Activated naive CD4-positive, alpha-beta T cell treated with anti-CD3 and anti-CD28 coated beads, Interleukin-2, amount 50 U/mL, for 24 hours (primary cell): ENCODE data around the gene HARS1.
"Not testable (repeated sequence)": the region's sequence is repeated elsewhere in the genome, so short reads cannot be mapped to it uniquely, and the experiment has no call there.

Experiments
- H3K27ac Mint-ChIP-seq: one replicate; pipeline ENCODE4 v1.8.0; 2021; ENCODE audit warnings: mild to moderate bottlenecking, mixed read lengths
- H3K27me3 Mint-ChIP-seq: one replicate; pipeline ENCODE4 v1.8.0; 2021; ENCODE audit warnings: mixed read lengths
- H3K36me3 Mint-ChIP-seq: one replicate; pipeline ENCODE4 v1.8.0; 2021; ENCODE audit warnings: mixed read lengths
- H3K4me1 Mint-ChIP-seq: one replicate; pipeline ENCODE4 v1.8.0; 2021; ENCODE audit warnings: mixed read lengths
- H3K4me3 Mint-ChIP-seq: one replicate; pipeline ENCODE4 v1.8.0; 2021; ENCODE audit warnings: mild to moderate bottlenecking, mixed read lengths
- H3K9me3 Mint-ChIP-seq: one replicate; pipeline ENCODE4 v1.8.0; 2021; ENCODE audit warnings: mixed read lengths

The HARS1 gene

GRCh38 chr5:140690941-140691924 lies at the start of gene HARS1, which contains the start of gene HARS2:
TSS of gene HARS1 (minus strand) at chr5:140691370. CDS start at chr5:140691304, 66 bp downstream.
TSS of gene HARS2 (plus strand) at chr5:140691455. CDS start at chr5:140691649, 194 bp downstream.
- Mint-ChIP-seq H3K27ac (peak within 1 kb of the TSS; percentile 98), H3K4me3 (peak within 1 kb of the TSS; percentile 100), H3K27me3 (no peaks in the 10 kb centered on the region), H3K4me1 (peaks cover 49% of the 10 kb centered on the region), H3K36me3 (peaks cover 9% of the 10 kb centered on the region), H3K9me3 (no peaks in the 10 kb centered on the region)

GRCh38 chr5:140737486-140737885 lies 46.3 kb upstream of the HARS1 start:
- H3K36me3 Mint-ChIP-seq = peaks cover 4% of the 10 kb centered on the region
- peaks cover 30% of the 10 kb centered on the region for H3K27me3 Mint-ChIP-seq
- H3K9me3 Mint-ChIP-seq = peaks cover 13% of the 10 kb centered on the region
- no peak overlapping the region for H3K27ac Mint-ChIP-seq
- H3K4me3 Mint-ChIP-seq = no peak overlapping the region
- H3K4me1 Mint-ChIP-seq = no peaks in the 10 kb centered on the region

GRCh38 chr5:140734354-140734753 lies 43.2 kb upstream of the HARS1 start:
- Mint-ChIP-seq H3K27me3 (peaks cover 31% of the 10 kb centered on the region), H3K4me3 (no peak overlapping the region), H3K27ac (no peak overlapping the region), H3K9me3 (peaks cover 13% of the 10 kb centered on the region), H3K4me1 (no peaks in the 10 kb centered on the region), H3K36me3 (peaks cover 1% of the 10 kb centered on the region)

GRCh38 chr5:140733098-140733497 lies 41.9 kb upstream of the HARS1 start:
- peaks cover 13% of the 10 kb centered on the region for H3K9me3 Mint-ChIP-seq
- H3K27ac Mint-ChIP-seq = peak overlapping the region; percentile 68
- no peaks in the 10 kb centered on the region for H3K4me1 Mint-ChIP-seq
- peaks cover 1% of the 10 kb centered on the region for H3K36me3 Mint-ChIP-seq
- H3K27me3 Mint-ChIP-seq = peaks cover 31% of the 10 kb centered on the region
- H3K4me3 Mint-ChIP-seq = no peak overlapping the region

GRCh38 chr5:140725799-140726471 lies 34.8 kb upstream of the HARS1 start:
- H3K27ac Mint-ChIP-seq = peak overlapping the region; percentile 98
- H3K27me3 Mint-ChIP-seq = peaks cover 11% of the 10 kb centered on the region
- no peaks in the 10 kb centered on the region for H3K4me1 Mint-ChIP-seq
- H3K36me3 Mint-ChIP-seq = no peaks in the 10 kb centered on the region
- H3K9me3 Mint-ChIP-seq = no peaks in the 10 kb centered on the region
- H3K4me3 Mint-ChIP-seq = peak overlapping the region; percentile 80

GRCh38 chr5:140721395-140721794 lies 30.2 kb upstream of the HARS1 start:
- not testable (repeated sequence) for H3K27ac Mint-ChIP-seq, H3K36me3 Mint-ChIP-seq, H3K27me3 Mint-ChIP-seq, H3K4me1 Mint-ChIP-seq, H3K4me3 Mint-ChIP-seq, H3K9me3 Mint-ChIP-seq

- H3K9me3 Mint-ChIP-seq, H3K27ac Mint-ChIP-seq, H3K4me1 Mint-ChIP-seq, H3K4me3 Mint-ChIP-seq, H3K27me3 Mint-ChIP-seq, H3K36me3 Mint-ChIP-seq: not testable (repeated sequence)
Measured at GRCh38 chr5:140720738-140721137, 29.6 kb upstream of the HARS1 start.

GRCh38 chr5:140718266-140718592 lies 27.1 kb upstream of the HARS1 start:
- Mint-ChIP-seq H3K4me1 (peaks cover 5% of the 10 kb centered on the region), H3K27me3 (peaks cover 5% of the 10 kb centered on the region), H3K36me3 (no peaks in the 10 kb centered on the region), H3K9me3 (no peaks in the 10 kb centered on the region), H3K4me3 (no peak overlapping the region), H3K27ac (no peak overlapping the region)

- not testable (repeated sequence) for H3K27me3 Mint-ChIP-seq, H3K27ac Mint-ChIP-seq, H3K4me3 Mint-ChIP-seq, H3K9me3 Mint-ChIP-seq, H3K36me3 Mint-ChIP-seq
- peaks cover 17% of the 10 kb centered on the region for H3K4me1 Mint-ChIP-seq
Measured at GRCh38 chr5:140716238-140716637, 25.1 kb upstream of the HARS1 start.

- Mint-ChIP-seq H3K4me1 (peaks cover 30% of the 10 kb centered on the region), H3K9me3 (no peaks in the 10 kb centered on the region), H3K27me3 (no peaks in the 10 kb centered on the region), H3K27ac (peak overlapping the region; percentile 69), H3K4me3 (no peak overlapping the region), H3K36me3 (no peaks in the 10 kb centered on the region)
Measured at GRCh38 chr5:140713562-140714094, 22.5 kb upstream of the HARS1 start.

- Mint-ChIP-seq H3K4me1 (peaks cover 30% of the 10 kb centered on the region), H3K27me3 (no peaks in the 10 kb centered on the region), H3K4me3 (peak overlapping the region; percentile 95), H3K9me3 (no peaks in the 10 kb centered on the region), H3K36me3 (peaks cover 3% of the 10 kb centered on the region), H3K27ac (peak overlapping the region; percentile 80)
Measured at GRCh38 chr5:140711794-140712193, 20.6 kb upstream of the HARS1 start.

GRCh38 chr5:140710899-140711552 lies 19.9 kb upstream of the HARS1 start:
- peaks cover 30% of the 10 kb centered on the region for H3K4me1 Mint-ChIP-seq
- peak overlapping the region; percentile 99 for H3K27ac Mint-ChIP-seq
- no peaks in the 10 kb centered on the region for H3K27me3 Mint-ChIP-seq
- H3K4me3 Mint-ChIP-seq = peak overlapping the region; percentile 95
- peaks cover 4% of the 10 kb centered on the region for H3K36me3 Mint-ChIP-seq
- H3K9me3 Mint-ChIP-seq = no peaks in the 10 kb centered on the region

- H3K36me3 Mint-ChIP-seq = peaks cover 11% of the 10 kb centered on the region
- not testable (repeated sequence) for H3K4me3 Mint-ChIP-seq, H3K27ac Mint-ChIP-seq
Measured at GRCh38 chr5:140708787-140709186, 17.6 kb upstream of the HARS1 start.

GRCh38 chr5:140707812-140708211 lies 16.6 kb upstream of the HARS1 start:
- Mint-ChIP-seq H3K27me3 (no peaks in the 10 kb centered on the region), H3K4me1 (peaks cover 22% of the 10 kb centered on the region), H3K27ac (peak overlapping the region; percentile 19), H3K4me3 (no peak overlapping the region), H3K36me3 (peaks cover 13% of the 10 kb centered on the region), H3K9me3 (no peaks in the 10 kb centered on the region)

More at GRCh38 chr5:140708787-140709186, 17.6 kb upstream of the HARS1 start:
- H3K9me3 Mint-ChIP-seq, H3K27me3 Mint-ChIP-seq: not testable (repeated sequence)
- H3K4me1 Mint-ChIP-seq = peaks cover 28% of the 10 kb centered on the region
